AG04449 (cell line): ENCODE measurements around the gene ZBTB7B.
A peak's percentile ranks its signal among the peaks of the same experiment; 100 is the strongest.

Source experiments
- CTCF ChIA-PET: fragments of 350-600 bp; formaldehyde crosslinking; extraction: SDS; loops from one replicate; lab custom pipeline; 2021; ENCODE audit warnings: antibody characterized with exemption; lab: Yijun Ruan, JAX
- POLR2A ChIA-PET: fragments of 400-600, 350-600 bp; formaldehyde crosslinking; extraction: SDS; loops from one replicate; lab custom pipeline; 2020; ENCODE audit warnings: antibody characterized with exemption, inconsistent platforms; lab: Yijun Ruan, JAX
- DNase-seq: peaks from one replicate; pipeline ENCODE4 v3.0.0-alpha.2; 2010; ENCODE audit warnings: low read depth, low spot score
- H3K4me3 ChIP-seq: 2 replicates; pipeline ENCODE4 v1.5.1; 2011; ENCODE audit warnings: low read depth, mild to moderate bottlenecking, control low read depth, low read length
- TF ChIP-seq, protein P1 (sequence below): IDR thresholded peaks from one replicate; pipeline ENCODE4 v1.5.1; 2011; ENCODE audit warnings: mild to moderate bottlenecking, moderate library complexity, low read length, control low read depth, inconsistent platforms; ENCODE audit not compliant: insufficient read depth; ENCODE audit errors: missing control alignments

Gene ZBTB7B

GRCh38 chr1:154964359-154964758, 38.2 kb upstream of the ZBTB7B start:
- ChIA-PET CTCF (interaction anchor here (0.7 to 2.8 kb wide), 6 partner anchors 8 to 52 kb away, joined by 3 to 16 read pairs (median 4); partner anchors contain the start of gene PBXIP1), POLR2A (interaction anchor here (0.6 to 1.5 kb wide), 3 partner anchors 8 to 53 kb away, joined by 3 to 4 read pairs (median 3); no protein-coding TSS in a partner anchor)
- no peak overlapping the region for H3K4me3 ChIP-seq
- TF ChIP-seq, protein P1, sequence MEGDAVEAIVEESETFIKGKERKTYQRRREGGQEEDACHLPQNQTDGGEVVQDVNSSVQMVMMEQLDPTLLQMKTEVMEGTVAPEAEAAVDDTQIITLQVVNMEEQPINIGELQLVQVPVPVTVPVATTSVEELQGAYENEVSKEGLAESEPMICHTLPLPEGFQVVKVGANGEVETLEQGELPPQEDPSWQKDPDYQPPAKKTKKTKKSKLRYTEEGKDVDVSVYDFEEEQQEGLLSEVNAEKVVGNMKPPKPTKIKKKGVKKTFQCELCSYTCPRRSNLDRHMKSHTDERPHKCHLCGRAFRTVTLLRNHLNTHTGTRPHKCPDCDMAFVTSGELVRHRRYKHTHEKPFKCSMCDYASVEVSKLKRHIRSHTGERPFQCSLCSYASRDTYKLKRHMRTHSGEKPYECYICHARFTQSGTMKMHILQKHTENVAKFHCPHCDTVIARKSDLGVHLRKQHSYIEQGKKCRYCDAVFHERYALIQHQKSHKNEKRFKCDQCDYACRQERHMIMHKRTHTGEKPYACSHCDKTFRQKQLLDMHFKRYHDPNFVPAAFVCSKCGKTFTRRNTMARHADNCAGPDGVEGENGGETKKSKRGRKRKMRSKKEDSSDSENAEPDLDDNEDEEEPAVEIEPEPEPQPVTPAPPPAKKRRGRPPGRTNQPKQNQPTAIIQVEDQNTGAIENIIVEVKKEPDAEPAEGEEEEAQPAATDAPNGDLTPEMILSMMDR: no peak
- DNase-seq: no peak

GRCh38 chr1:154966111-154966510, 36.5 kb upstream of the ZBTB7B start:
- CTCF ChIA-PET: interaction anchor here (0.7 to 2.9 kb wide), 10 partner anchors 10 to 207 kb away, joined by 3 to 16 read pairs (median 4); partner anchors contain the start of genes EFNA4, KRTCAP2 and PBXIP1
- DNase-seq: no peak
- POLR2A ChIA-PET: no interaction called here
- TF ChIP-seq, protein P1: no peak
- H3K4me3 ChIP-seq: no peak overlapping the region

GRCh38 chr1:154967331-154967950, 35.2 kb upstream of the ZBTB7B start:
- H3K4me3 ChIP-seq: peak overlapping the region; percentile 82
- ChIA-PET CTCF (interaction anchor here (0.7 to 2.9 kb wide), 4 partner anchors 23 to 118 kb away, joined by 3 to 14 read pairs (median 3); partner anchors contain the start of gene ADAM15), POLR2A (interaction anchor here (0.6 kb wide), 1 partner anchor 76 kb away, joined by 3 read pairs; no protein-coding TSS in a partner anchor)
- no peak for DNase-seq
- TF ChIP-seq, protein P1: no peak

DNA sequence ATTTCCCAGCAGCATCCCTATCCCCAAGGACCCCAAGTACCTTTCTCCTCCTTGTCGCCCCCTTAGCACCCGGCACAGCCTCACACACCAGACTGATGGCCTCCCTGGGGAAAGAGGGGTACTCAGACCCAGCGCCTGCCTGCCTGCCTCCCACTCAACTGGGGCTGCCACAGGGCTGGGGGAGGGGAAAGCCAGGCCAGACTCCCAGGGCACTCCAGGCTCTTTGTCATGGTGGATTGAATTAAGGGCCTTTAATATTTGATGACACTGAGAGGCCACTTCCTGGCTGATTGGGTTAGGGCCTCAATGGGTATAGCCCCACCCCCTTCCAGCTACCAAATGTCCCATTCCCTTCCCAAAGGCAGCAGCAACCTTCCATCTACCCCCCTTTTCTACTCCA, 33.9 kb upstream of the ZBTB7B start:
- DNase-seq: no peak
- ChIA-PET CTCF (interaction anchor here (1.7 to 13.1 kb wide), 2 partner anchors 13 to 28 kb away, joined by 7 to 176 read pairs; partner anchors contain the start of genes LENEP and PBXIP1), POLR2A (interaction anchor here (0.6 kb wide), 1 partner anchor 14 kb away, joined by 3 read pairs; the partner anchor contains the start of gene FLAD1)
- TF ChIP-seq, protein P1: no peak
- H3K4me3 ChIP-seq: peak overlapping the region; percentile 82

DNA sequence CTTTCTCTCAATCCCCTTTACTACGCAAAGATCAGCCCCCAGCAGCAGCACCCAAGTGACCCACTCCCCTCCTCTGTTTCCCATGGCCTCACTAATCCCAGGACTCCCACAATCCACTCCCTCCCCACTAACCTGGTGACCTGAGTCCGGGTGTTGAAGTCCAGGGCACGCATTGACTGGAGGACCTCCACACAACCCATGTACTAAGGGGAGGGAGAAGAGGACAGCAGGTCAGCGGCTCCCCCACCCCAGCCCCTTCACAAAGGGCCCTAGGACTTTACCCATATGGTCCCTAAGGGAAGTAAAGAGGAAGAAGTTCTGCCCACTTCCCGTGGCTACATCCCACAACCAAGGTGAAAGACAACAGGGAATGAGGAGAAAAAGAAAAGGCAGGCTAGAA, 33.4 kb upstream of the ZBTB7B start:
- peak overlapping the region; percentile 82 for H3K4me3 ChIP-seq
- ChIA-PET CTCF (interaction anchor here (1.1 to 13.1 kb wide), 6 partner anchors 8 to 116 kb away, joined by 3 to 176 read pairs (median 13); partner anchors contain the start of genes LENEP, PBXIP1 and PYGO2), POLR2A (interaction anchor here (1.6 to 2.5 kb wide), 3 partner anchors 13 to 33 kb away, joined by 7 to 22 read pairs (median 11); partner anchors contain the start of genes LENEP, PBXIP1 and ZBTB7B)
- TF ChIP-seq, protein P1: no peak
- DNase-seq: no peak
